Measurements from ENCODE around the gene WDR3. TPM values are rescaled to one million over a fixed set of nuclear protein-coding genes. Genes with fewer than 3 reads are reported as not detected.

WDR3 gene
- total RNA-seq, 1 donor from 2014 or later, result 26.8 TPM

- no peak overlapping the region for H3K4me3 Mint-ChIP-seq (ENCODE audit: unreplicated experiment)
- TF ChIP-seq, protein P1, sequence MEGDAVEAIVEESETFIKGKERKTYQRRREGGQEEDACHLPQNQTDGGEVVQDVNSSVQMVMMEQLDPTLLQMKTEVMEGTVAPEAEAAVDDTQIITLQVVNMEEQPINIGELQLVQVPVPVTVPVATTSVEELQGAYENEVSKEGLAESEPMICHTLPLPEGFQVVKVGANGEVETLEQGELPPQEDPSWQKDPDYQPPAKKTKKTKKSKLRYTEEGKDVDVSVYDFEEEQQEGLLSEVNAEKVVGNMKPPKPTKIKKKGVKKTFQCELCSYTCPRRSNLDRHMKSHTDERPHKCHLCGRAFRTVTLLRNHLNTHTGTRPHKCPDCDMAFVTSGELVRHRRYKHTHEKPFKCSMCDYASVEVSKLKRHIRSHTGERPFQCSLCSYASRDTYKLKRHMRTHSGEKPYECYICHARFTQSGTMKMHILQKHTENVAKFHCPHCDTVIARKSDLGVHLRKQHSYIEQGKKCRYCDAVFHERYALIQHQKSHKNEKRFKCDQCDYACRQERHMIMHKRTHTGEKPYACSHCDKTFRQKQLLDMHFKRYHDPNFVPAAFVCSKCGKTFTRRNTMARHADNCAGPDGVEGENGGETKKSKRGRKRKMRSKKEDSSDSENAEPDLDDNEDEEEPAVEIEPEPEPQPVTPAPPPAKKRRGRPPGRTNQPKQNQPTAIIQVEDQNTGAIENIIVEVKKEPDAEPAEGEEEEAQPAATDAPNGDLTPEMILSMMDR (IDR thresholded peaks at IDR 0.05; ENCODE audit: unreplicated experiment), result no peak
- no peaks in the 10 kb centered on the region for H3K27me3 Mint-ChIP-seq (ENCODE audit: unreplicated experiment)
- H3K4me1 Mint-ChIP-seq (ENCODE audit: unreplicated experiment), result no peaks in the 10 kb centered on the region
- H3K27ac Mint-ChIP-seq (ENCODE audit: unreplicated experiment), result no peak overlapping the region
- H3K36me3 Mint-ChIP-seq (ENCODE audit: low read depth, unreplicated experiment), result peaks cover 10% of the 10 kb centered on the region
- no peak for DNase-seq (ENCODE audit: low spot score)
- H3K9me3 Mint-ChIP-seq (ENCODE audit: unreplicated experiment), result no peaks in the 10 kb centered on the region
Observed at GRCh38 chr1:117902944-117903343, 26.6 kb upstream of the WDR3 start.

DNA sequence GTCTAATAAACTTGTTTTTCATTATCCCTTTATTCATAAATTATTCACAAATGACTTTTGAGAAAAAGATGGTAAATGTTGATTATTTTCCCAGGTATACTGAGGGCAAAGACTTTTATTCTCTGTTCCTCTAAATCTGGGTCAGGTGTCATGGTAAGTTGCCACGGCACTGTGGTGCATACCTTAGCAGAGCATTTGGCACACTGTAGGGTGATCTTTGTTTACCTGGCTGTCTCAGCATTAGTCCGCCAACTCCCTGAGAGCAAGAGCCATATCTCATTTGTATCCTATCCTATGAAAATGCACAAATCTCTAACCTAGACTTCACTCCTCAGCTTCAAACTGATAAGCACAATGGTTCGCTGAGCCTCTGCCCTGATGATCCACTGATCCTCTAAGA lies 25.1 kb upstream of the WDR3 start:
- no peaks in the 10 kb centered on the region for H3K9me3 Mint-ChIP-seq (ENCODE audit: unreplicated experiment)
- peaks cover 10% of the 10 kb centered on the region for H3K36me3 Mint-ChIP-seq (ENCODE audit: low read depth, unreplicated experiment)
- H3K4me1 Mint-ChIP-seq (ENCODE audit: unreplicated experiment), result no peaks in the 10 kb centered on the region
- H3K4me3 Mint-ChIP-seq (ENCODE audit: unreplicated experiment), result no peak overlapping the region
- H3K27ac Mint-ChIP-seq (ENCODE audit: unreplicated experiment), result no peak overlapping the region
- no peaks in the 10 kb centered on the region for H3K27me3 Mint-ChIP-seq (ENCODE audit: unreplicated experiment)
- TF ChIP-seq, protein P1 (IDR thresholded peaks at IDR 0.05; ENCODE audit: unreplicated experiment), result no peak
- no peak for DNase-seq (ENCODE audit: low spot score)

DNA sequence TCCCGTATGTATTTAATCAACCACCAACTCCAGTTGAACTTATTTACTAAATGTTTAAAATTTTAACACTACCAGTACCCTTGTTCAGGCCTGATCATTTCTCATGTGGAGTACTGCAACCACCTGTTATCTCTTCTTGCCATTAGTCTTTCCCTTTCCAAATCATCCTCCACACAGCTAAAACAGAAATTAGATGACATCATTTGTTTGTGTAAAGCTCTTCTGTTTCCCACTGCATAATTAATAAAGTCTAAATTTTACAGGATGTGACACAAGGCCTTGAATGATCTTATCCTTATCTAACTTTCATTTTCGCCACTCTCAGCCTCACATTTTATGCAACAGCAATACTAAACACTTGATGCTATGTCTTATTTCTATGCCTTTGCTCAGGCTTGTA lies 24.5 kb upstream of the WDR3 start:
- DNase-seq (ENCODE audit: low spot score), result no peak
- no peaks in the 10 kb centered on the region for H3K27me3 Mint-ChIP-seq (ENCODE audit: unreplicated experiment)
- no peaks in the 10 kb centered on the region for H3K9me3 Mint-ChIP-seq (ENCODE audit: unreplicated experiment)
- no peaks in the 10 kb centered on the region for H3K4me1 Mint-ChIP-seq (ENCODE audit: unreplicated experiment)
- no peak overlapping the region for H3K27ac Mint-ChIP-seq (ENCODE audit: unreplicated experiment)
- TF ChIP-seq, protein P1 (IDR thresholded peaks at IDR 0.05; ENCODE audit: unreplicated experiment), result no peak
- H3K36me3 Mint-ChIP-seq (ENCODE audit: low read depth, unreplicated experiment), result peaks cover 10% of the 10 kb centered on the region
- H3K4me3 Mint-ChIP-seq (ENCODE audit: unreplicated experiment), result no peak overlapping the region

- Mint-ChIP-seq H3K9me3 (ENCODE audit: unreplicated experiment) (no peaks in the 10 kb centered on the region), H3K27ac (ENCODE audit: unreplicated experiment) (no peak overlapping the region), H3K27me3 (ENCODE audit: unreplicated experiment) (no peaks in the 10 kb centered on the region), H3K4me1 (ENCODE audit: unreplicated experiment) (no peaks in the 10 kb centered on the region), H3K4me3 (ENCODE audit: unreplicated experiment) (no peak overlapping the region), H3K36me3 (ENCODE audit: low read depth, unreplicated experiment) (peaks cover 26% of the 10 kb centered on the region)
- no peak for DNase-seq (ENCODE audit: low spot score)
- TF ChIP-seq, protein P1 (IDR thresholded peaks at IDR 0.05; ENCODE audit: unreplicated experiment), result no peak
Observed at GRCh38 chr1:117911051-117911450, 18.5 kb upstream of the WDR3 start.

- TF ChIP-seq, protein P1 (IDR thresholded peaks at IDR 0.05; ENCODE audit: unreplicated experiment), result no peak
- Mint-ChIP-seq H3K4me1 (ENCODE audit: unreplicated experiment) (no peaks in the 10 kb centered on the region), H3K9me3 (ENCODE audit: unreplicated experiment) (no peaks in the 10 kb centered on the region), H3K36me3 (ENCODE audit: low read depth, unreplicated experiment) (peaks cover 33% of the 10 kb centered on the region), H3K27ac (ENCODE audit: unreplicated experiment) (no peak overlapping the region), H3K27me3 (ENCODE audit: unreplicated experiment) (peaks cover 3% of the 10 kb centered on the region), H3K4me3 (ENCODE audit: unreplicated experiment) (no peak overlapping the region)
- no peak for DNase-seq (ENCODE audit: low spot score)
Observed at GRCh38 chr1:117919376-117919775, 10.2 kb upstream of the WDR3 start.
